HPDE6-E6E7 (cell line): ENCODE results near the gene BOLA1.
A peak's percentile ranks its signal among the peaks of the same experiment; 100 is the strongest.
"Not testable (repeated sequence)": the region's sequence is repeated elsewhere in the genome, so short reads cannot be mapped to it uniquely, and the experiment has no call there.

Experiments
- DNase-seq: peaks from one replicate; pipeline ENCODE4 v3.0.0; 2011; ENCODE audit warnings: missing footprints; ENCODE audit errors: extremely low spot score

The BOLA1 gene, protein sequence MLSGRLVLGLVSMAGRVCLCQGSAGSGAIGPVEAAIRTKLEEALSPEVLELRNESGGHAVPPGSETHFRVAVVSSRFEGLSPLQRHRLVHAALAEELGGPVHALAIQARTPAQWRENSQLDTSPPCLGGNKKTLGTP

DNA sequence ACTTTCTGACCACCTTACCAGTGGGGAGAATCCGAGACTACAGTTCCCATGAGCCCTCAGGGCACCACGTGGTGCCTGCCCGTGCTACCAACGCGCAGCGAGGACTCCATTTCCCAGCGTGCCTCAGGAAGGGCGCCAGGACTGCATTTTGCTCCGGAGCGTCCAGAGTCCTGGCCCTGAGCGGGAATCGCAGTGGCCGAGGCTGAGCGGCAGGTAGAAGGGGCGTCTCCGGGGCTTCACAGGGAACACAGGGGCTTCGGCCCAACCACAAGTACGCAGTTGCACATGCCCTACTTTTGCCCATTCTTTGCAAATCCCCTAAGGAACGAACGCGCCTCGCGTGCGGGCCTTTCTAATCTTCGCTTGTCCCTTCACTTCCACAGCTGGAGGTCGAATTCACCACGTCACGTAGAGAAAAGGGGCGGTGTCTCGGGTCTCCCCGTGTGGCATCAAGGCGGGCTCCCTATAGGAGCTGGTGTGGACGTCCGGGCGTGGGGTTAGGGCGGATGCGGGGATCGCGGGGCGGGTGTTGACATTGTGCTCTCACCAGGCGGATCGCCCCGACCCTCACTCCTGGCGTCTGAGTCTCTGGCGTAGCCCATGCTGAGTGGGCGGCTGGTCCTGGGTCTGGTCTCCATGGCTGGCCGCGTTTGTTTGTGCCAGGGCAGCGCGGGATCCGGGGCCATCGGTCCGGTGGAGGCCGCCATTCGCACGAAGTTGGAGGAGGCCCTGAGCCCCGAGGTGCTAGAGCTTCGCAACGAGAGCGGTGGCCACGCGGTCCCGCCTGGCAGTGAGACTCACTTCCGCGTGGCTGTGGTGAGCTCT lies at the start of gene BOLA1:
BOLA1 (plus strand) TSS at position 109 of the 825 bp plus-strand sequence; CDS start at position 601, 492 bp downstream.
- peak; percentile 96 for DNase-seq

DNA sequence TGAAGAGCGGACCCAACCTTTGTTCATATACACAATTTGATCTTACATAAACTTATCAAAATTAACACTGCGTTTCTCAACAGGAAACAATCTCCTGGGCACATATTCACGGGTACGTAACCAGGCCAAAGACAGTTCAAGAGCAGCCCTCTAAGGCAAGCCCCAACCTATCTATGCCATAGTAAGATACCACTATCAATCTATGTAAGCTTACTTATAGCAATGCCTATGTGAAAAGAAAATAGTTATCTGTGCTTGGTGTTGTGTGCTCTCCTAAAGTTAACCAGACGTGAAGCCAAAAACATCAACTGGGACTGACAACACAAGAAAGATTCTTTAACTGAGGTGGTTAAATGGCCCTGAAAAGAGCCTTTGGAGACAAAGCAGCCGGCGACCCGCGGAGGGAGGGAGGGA lies 49.4 kb upstream of the BOLA1 start:
- no peak for DNase-seq

DNA sequence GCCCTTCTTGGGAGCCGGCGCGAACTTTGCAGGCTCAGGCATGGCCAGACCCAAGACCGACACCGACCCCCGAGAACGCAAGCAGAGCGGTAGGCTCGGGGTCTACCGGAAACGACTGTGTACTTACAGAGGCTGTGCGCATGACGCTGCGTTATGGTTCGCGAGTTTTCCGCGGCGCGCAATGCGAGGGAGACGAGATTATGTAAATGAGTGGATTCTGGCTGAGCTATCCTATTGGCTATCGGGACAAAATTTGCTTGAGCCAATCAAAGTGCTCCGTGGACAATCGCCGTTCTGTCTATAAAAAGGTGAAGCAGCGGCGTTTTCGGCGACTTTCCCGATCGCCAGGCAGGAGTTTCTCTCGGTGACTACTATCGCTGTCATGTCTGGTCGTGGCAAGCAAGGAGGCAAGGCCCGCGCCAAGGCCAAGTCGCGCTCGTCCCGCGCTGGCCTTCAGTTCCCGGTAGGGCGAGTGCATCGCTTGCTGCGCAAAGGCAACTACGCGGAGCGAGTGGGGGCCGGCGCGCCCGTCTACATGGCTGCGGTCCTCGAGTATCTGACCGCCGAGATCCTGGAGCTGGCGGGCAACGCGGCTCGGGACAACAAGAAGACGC lies 48.5 kb upstream of the BOLA1 start:
- not testable (repeated sequence) for DNase-seq

DNA sequence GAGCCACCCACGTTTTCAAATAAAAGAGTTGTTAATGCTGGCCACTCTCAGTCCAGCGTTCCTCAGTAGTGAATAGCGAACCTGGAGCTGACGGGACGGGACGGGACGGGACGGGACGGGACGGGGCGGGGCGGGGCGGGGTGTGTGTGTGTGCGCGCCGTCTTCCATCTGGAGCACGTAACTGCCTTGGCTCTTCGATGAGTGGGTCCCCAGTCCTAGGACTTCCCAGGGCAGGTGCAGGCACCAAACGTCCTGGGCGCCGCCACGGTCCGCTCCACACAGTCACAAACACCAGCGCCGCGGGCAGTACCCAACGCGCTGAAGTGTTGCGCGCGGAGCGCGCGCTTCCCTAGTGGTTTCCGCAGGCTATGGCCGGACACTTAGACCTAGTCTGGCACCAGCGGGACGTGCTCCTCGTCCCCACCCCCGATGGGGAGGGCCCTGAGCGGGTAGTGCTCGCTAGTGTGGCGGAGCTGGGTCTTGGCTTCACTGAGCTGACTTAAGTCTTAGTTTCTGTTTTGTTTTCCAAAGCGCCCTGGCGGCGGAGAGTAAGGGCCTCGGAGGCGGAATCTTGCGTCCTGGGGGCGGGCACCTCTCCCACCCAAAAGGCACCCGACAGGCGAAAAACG lies 47.7 kb upstream of the BOLA1 start:
- DNase-seq, result not testable (repeated sequence)

DNA sequence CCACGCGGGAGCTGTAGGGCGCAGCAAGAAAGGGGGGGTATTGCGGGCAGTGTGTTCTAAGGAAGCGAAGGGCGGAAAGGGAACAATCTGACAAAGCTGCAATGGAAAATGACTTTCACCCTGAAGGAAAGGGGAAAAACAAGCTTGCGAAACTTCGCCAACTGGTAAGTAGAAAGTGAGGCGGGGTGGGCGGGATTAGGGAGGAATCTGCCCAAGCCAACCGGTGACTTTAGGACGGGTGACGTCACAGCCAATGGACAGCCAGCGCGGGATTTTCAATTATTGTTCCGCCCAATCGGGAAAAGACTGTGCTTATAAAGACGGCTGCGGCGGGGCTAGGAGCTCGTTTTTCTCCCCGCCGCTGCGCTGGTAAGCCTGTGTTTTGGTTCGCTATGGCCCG lies 47.1 kb upstream of the BOLA1 start:
- DNase-seq, result not testable (repeated sequence)

DNA sequence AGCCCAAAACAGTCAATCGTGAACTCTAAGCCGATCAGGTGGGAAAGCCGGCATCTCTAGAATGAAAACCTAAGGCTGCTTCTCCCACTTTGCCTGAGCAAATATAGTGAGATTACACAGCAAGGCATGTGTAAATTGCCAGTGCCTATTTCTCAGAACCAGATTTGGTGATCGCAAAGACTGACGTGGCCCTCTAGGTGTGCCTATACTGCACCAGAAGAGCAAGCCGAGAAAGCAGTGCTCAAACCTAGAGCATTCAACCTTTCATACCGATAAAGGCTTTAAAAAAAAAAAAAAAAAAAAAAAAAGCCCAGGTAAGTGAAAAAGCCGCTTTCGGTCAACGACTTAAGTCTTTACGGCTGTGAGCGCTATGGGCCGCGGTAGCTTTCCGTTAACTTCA lies 39.1 kb upstream of the BOLA1 start:
- not testable (repeated sequence) for DNase-seq

DNA sequence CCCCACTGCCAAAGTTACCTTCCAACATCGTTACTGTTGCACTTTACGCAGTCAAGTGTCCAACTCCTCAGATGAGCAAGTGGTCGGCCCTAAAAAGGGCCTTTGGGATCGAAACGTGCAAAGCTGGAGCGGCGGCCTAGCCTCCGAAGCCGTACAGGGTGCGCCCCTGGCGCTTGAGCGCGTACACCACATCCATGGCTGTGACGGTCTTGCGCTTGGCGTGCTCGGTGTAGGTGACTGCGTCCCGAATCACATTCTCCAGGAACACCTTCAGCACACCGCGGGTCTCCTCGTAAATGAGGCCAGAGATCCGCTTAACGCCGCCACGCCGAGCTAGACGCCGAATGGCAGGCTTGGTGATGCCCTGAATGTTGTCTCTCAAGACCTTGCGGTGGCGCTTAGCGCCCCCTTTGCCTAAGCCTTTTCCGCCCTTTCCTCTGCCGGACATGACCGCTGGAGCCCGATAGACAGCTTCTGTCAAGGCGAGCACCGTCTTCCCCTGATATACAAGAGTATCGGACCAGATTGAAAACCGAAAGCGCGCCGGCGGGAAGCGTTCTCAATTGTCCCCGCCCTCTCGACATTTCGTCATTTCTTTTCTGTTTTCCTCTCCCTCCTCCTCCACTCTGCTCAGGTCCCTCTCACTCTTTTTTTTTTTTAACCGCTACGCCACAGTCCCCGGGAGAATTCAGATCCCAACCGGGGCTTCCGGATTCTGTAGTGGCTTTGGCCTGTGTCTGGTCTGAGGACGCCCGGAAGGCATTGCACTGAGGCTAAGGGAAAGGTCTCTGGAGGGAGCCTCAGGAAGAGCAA lies 38.5 kb upstream of the BOLA1 start:
- not testable (repeated sequence) for DNase-seq

DNA sequence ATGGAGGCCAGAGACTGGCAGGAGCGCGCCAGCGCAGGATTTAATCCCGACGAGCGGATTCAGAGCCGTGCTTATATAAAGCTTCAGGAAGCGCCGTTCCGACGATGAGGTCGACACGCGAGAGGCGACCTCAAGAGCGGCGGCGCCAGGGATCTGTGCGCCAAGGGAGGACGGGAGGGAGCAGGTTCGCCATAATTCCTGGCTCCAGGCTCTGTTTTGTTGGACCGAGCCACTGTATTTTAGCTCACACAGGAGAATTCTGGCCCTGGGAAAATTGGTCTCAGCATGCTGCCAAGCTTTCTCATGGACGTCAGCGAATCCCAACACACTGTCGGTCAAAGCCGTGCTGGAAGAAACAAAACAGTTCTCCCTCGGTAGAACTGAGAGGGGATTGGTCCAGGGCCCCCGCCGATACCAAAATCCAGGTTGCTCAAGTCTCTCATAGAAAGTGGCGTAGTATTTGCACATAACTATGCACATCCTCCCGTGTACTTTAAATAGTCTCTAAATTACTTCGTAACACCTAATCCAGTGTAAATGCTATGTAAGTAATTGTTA lies 37.8 kb upstream of the BOLA1 start:
- DNase-seq, result not testable (repeated sequence)

DNA sequence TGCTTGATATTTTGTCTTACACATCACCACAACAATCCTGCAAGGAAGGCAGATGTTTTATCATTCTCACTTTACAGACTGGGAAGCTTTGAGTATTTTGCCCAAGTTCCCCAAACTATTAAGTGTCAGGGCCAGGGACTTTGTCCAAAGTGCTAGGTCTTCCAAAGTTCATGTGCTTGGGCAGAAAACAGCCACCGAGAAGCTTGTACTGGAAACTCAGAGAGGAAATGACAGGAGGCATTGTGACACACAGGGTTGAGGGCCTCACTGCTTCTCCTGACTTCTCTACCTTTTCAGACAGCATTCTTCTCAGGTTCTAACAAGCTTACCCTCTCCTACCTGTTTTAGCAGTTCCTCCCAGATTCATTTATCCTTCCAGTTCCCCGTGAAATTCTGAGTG lies 32.5 kb upstream of the BOLA1 start:
- DNase-seq, result not testable (repeated sequence)

DNA sequence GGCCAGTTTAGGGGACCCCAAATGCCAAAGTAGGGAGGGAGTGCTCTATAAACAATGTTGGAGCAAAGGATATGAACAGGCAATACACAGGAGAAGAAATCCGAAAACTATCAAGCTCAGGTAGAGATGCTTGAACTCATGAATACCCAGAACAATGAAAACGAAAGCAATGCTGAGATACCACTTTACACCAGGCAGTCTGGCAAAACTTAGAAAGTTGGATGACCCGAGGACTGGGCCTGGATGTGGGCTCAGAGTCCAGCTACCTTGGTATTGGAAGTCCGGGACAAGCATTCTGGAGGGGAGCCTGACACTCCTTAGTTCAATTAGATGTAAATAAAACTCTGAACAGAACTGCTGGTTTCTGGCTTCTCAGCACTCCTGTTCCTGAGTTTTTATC lies 26.3 kb upstream of the BOLA1 start:
- DNase-seq, result not testable (repeated sequence)

DNA sequence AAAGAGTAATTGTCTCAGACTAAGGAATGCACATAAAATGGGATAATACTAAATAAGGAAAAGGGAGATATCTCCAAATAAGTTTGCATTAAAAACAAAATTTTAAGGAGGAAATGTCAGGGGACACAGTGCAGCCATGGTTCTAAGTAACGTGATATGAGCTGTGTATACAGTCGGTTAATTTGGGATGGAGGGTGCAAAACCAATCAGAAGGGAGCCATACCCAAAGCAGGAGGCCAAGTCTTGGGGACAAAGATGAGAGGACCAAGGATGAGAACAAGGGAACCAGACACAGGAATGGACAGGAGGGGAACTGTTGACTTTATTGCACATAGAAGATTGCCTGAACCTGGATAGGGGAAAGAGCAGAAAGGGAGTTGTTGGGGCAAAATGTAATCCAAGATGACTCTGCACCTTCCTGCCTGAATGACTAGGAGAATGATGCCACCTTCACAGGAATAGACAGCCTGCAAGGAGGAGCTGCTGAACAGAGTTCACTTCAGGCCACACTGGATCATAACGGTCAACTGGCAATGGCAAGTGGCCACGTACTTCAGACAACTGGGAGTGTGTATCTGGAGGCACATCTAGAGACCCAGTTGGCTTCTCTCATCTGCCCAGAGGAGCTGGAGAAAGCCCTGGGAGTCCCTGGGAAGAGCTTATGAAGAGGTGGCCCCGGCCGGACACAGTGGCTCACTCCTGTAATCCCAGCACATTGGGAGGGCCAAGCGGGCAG lies 22.0 kb upstream of the BOLA1 start:
- DNase-seq, result no peak

DNA sequence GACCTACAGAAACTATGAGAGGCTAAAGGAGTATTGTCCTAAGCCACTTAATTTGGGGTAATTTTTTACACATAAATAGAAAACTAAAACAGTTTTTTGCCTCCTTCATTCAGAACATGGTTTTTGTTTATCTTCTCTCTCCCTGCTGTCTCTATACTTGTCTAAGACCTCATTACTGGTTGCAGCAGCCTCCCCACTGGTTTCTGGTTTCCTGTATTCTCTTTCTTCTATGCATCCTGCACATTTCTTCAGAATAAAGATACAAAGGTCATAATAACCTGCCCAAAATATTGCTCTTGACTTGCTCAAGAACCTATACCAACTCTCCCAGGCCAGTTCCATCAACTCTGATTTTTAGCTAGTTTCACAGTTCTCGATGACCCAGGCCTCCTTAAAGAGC lies 19.8 kb upstream of the BOLA1 start:
- no peak for DNase-seq

DNA sequence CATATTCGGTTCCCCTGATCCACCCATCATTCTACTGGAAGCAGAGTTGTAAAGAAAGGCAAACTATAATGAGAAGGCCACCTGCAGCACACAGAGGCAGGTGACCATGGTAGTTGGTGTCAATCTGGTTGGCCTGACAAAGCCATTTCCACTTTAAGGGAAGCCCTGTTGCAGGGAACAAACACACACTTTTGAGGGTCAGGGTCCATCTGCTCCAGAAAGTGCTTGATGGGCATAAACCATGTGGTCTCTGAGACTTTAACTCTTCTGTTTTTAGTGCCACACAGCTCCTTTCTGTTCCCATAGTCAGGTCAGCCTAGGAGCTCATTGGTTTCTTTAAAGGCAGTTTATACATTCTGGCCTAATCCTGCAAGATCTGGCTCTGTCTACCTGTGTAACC lies 17.5 kb upstream of the BOLA1 start:
- no peak for DNase-seq

DNA sequence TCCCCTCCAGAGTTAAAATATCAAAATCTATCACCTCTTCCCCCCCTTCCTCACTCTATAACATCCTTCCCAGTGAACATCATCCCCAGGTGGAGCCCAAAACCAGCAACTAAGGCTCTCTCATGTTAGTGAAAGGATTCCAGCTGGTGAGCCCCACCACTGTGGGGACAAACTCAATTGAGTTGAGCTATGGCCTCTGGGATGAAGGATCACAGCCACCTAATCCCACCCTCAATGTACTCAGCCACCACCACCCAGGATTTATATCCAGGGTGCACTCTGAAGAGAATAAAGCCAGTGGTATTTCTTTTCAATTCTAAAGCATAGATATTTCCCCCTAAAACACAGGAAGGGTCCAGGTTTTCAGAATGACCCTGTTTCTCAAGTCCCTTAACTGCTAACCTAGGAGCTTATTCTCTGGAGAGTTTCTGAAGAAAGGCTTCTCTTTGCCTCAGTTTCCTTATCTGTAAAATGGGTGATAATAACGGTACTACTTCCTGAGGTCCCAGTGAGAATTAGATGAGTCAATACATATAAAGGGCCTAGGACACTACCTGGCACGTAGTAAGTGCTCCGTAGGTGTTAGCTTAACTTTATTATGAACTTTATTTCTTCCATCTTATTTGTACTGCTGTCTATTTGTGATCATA lies 15.6 kb upstream of the BOLA1 start:
- DNase-seq, result no peak

DNA sequence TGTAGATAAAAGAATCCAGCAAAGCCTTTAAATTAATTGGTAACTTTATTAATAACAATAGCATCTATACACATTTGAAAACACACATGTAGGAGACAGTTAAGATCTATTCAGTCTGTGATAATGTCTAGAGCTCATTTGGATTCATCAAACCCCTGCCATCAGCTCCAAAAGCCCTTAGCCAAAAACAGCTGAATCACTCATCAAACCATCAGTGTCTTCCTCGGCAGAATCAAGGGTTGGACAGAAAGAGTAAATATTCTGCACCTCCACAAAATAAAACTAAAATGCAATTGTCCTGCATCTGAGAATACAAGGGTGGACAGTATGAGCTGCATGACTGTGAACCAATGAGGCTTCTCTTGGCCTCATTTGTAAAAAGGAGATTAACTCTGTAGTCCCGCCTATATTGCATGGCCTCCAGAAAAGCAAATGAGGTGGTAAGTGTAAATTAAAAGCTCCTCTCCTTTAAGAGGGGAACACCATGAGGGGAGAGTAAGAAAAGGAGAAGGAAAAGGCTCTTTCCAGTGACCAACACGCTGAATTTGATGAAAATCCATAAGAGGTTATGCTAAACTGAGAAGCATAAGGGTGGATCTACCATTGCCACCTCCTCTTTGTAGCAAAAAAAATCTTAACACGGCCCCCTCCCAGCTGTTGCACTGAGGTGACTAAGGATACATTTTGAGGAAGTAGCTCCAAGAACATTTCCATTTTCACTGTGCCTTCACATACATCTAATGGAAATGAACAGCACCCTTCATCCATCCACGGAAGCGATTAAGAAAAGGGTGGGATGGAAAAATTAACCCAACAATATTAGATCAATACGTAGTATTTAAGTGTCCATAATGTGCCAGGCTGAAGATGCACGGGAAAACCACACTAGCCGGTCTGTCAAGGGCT lies 14.7 kb upstream of the BOLA1 start:
- DNase-seq, result no peak

DNA sequence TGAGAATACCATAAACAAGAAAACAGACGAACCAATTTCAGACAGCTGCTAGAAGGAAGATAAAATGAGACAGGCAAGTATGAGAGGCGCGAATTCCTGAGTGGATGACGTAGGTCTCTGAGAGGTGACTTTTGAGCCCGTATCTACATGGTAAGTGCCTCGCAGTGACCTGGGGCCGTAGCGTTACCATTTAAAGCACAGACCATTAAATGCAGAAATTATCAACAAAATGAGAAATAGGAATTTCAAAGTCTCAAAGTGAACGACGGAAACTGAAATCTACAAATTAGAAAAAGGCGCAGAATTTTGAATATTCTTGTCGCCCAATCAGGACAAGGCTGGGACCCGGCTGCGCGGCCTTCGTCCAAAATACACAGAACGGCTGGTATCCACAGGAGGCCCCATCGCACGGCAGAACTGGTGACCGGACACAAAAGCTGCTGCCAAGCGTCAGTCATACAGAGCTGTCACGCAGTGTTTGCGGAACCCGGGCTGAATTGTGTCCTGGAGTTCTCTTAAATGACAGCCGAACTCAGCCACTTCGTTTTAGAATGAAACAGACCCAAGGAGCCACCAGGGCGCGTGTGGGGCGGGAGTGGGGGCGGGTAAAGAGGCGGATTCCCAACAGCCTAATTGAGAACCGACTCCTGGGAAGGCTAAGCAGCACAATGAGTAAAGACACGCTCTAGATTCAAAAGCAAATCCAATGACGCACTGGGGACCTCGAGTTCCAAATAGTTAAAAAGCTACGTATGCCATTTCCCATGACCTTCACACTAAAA lies 13.8 kb upstream of the BOLA1 start:
- DNase-seq, result no peak

DNA sequence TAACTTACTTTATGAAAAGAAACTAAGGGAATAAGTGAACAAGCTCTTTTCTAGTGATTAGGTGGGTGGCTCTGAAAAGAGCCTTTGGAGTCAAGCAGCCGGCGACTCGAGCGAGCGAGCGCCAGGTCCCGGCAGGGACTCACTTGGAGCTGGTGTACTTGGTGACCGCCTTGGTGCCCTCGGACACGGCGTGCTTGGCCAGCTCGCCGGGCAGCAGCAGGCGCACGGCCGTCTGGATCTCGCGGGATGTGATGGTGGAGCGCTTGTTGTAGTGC lies 13.3 kb upstream of the BOLA1 start:
- not testable (repeated sequence) for DNase-seq

DNA sequence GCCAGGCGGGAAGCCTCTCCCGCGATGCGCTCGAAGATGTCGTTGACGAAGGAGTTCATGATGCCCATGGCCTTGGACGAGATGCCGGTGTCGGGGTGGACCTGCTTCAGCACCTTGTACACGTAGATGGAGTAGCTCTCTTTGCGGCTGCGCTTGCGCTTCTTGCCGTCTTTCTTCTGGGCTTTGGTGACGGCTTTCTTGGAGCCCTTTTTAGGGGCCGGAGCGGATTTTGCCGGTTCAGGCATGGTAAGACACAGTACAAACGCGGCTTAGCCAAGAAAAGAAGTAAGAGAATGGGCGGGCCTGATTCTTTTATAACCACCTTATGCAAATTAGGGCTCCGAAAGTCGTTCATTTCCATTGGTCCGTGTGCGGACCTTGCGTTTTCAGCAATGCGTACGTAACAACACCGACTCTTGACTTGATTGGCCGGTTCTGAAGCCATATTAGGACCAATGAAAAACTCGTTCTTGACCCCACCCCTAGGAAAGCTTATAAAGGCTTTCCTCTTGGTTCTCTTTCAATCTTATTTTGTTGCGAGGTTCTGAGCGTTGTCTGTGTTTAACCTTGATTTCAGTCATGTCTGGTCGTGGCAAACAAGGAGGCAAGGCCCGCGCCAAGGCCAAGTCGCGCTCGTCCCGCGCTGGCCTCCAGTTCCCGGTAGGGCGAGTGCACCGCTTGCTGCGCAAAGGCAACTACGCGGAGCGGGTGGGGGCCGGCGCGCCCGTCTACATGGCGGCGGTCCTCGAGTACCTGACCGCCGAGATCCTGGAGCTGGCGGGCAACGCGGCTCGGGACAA lies 12.8 kb upstream of the BOLA1 start:
- DNase-seq, result peak; percentile 87
